Measurements from ENCODE around the gene BRSK2. TPM values are rescaled to one million over a fixed set of nuclear protein-coding genes. Genes with fewer than 3 reads are reported as not detected.
"Not testable (repeated sequence)": the region's sequence is repeated elsewhere in the genome, so short reads cannot be mapped to it uniquely, and the experiment has no call there.

The BRSK2 gene
- total RNA-seq, 4 donors from 2014 or later, result 0.72 to 1.6 (median 0.82) TPM; not detected in 1

DNA sequence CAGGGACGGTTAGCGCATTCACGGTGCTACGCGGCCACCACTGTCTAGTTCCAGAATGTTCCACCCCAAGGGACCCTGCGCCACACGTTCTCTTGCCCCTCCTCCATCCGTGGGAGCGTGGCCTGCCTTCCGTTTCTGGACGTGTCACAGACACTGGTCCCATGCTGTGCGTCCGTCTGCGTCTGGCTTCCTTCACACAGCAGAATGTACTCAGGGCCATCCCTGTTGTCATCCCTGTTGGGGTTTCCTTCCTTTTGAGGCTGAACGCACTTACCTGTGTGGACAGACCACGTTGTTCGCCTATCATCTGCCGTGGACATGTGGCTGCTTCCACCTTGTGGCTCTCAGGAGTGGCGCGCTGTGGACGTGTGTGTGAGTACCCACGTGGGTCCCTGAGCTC is 24.9 kb downstream of the BRSK2 start:
- TF ChIP-seq, protein P1, sequence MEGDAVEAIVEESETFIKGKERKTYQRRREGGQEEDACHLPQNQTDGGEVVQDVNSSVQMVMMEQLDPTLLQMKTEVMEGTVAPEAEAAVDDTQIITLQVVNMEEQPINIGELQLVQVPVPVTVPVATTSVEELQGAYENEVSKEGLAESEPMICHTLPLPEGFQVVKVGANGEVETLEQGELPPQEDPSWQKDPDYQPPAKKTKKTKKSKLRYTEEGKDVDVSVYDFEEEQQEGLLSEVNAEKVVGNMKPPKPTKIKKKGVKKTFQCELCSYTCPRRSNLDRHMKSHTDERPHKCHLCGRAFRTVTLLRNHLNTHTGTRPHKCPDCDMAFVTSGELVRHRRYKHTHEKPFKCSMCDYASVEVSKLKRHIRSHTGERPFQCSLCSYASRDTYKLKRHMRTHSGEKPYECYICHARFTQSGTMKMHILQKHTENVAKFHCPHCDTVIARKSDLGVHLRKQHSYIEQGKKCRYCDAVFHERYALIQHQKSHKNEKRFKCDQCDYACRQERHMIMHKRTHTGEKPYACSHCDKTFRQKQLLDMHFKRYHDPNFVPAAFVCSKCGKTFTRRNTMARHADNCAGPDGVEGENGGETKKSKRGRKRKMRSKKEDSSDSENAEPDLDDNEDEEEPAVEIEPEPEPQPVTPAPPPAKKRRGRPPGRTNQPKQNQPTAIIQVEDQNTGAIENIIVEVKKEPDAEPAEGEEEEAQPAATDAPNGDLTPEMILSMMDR (IDR thresholded peaks at IDR 0.05), result no peak
- no peak for ATAC-seq (ENCODE audit: low FRiP score)
- no peak for DNase-seq (ENCODE audit: low spot score)

DNA sequence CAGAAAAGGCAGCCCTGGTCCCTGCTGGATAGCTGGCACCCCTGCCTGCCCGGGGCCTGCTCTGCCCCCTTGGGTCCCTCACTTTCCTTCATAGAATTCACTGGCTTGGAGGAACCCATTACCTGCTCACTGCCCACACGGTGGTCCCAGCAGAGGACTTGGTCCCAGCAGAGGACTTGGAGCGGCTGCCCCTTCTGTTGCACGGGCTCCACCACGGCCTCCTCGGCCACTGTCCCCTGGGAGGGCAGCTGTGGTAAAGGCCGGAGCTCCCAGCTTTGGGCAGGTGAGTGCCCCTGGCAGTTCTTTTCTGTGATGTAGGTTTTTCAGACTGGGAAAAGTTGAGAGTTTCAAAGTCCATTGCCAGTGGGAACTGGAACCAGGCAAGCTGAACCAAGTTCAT is 25.9 kb downstream of the BRSK2 start:
- DNase-seq (ENCODE audit: low spot score) (no peak), ATAC-seq (ENCODE audit: low FRiP score) (no peak)
- TF ChIP-seq, protein P1 (IDR thresholded peaks at IDR 0.05), result no peak

DNA sequence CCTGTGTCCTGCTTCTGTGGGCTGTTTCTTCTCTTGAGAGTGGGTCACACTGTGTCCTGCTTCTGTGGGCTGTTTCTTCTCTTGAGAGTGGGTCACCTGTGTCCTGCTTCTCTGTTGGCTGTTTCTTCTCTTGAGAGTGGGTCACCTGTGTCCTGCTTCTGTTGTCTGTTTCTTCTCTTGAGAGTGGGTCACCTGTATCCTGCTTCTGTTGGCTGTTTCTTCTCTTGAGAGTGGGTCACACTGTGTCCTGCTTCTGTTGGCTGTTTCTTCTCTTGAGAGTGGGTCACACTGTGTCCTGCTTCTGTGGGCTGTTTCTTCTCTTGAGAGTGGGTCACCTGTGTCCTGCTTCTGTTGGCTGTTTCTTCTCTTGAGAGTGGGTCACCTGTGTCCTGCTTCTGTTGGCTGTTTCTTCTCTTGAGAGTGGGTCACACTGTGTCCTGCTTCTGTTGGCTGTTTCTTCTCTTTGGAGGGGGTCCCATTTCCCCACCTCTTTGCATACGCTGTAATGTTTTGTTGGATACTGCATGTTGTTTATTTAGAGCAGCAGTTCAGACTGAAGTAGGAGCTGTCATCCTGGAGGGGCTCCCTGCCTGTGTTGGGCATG is 28.6 kb downstream of the BRSK2 start:
- DNase-seq (ENCODE audit: low spot score); ATAC-seq (ENCODE audit: low FRiP score): not testable (repeated sequence)

DNA sequence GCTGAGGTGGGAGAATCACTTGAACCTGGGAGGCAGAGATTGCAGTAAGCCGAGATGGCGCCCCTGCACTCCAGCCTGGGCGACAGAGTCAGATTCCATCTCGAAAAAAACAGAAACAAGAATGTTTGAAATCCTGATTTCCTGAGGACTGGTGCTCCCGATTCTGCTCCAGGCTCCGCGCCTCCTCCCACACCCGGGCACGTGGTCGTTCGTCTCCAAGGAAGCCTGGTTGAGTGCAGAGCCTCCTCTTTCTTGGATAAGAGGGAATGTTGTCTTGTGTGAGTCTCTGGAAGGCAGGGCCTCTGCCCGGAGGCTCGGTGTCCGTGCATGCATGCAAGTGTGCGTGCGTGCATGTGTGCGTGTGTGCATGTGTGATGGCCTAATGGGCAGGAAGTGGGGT is 30.1 kb downstream of the BRSK2 start:
- no peak for DNase-seq (ENCODE audit: low spot score)
- TF ChIP-seq, protein P1 (IDR thresholded peaks at IDR 0.05), result no peak
- no peak for ATAC-seq (ENCODE audit: low FRiP score)

DNA sequence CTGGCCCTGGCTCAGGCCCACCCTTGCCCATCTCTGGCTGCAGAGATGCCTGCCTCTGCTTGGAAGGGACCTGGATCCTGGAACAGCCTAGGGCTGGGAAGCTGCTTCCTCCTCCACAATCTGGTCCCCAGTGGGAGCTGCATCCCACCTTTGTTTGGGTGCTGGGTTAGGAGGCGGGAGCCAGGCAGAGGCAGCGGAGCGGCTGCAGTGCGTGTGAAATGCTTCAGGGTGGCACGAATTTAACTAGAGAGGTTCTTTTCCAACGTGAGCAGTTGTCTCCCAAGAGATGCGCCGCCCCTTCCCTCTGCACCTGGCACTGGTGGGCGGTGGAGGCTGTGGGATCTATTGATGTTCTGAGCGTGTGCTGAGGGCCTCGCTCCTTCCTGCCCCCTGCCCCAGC is 31.6 kb downstream of the BRSK2 start:
- ATAC-seq (ENCODE audit: low FRiP score), result no peak

DNA sequence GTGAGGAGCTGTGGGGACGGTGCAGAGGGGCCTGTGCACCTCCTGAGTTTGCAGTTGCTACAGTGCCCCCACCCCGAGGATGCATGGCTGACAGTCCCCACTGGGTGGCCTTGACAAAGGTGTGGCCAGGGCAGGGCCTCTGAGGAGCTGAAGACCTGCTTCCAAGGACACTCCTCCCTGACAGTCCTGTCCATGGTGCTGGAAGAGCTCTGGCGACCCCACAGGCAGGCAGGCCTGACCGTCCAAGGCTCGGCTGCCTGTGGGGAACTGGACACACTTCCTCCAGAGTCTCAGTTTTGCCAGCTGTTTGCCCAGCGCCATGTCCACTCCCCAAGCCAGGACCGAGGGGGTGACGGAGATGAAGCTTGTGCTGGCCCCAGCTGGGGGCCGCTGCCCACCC is 32.7 kb downstream of the BRSK2 start:
- TF ChIP-seq, protein P1 (IDR thresholded peaks at IDR 0.05), result no peak
- DNase-seq (ENCODE audit: low spot score) (no peak), ATAC-seq (ENCODE audit: low FRiP score) (no peak)

More for the DNA sequence above, 31.6 kb downstream of the BRSK2 start:
- no peak for DNase-seq (ENCODE audit: low spot score)
- TF ChIP-seq, protein P1 (IDR thresholded peaks at IDR 0.05), result no peak

DNA sequence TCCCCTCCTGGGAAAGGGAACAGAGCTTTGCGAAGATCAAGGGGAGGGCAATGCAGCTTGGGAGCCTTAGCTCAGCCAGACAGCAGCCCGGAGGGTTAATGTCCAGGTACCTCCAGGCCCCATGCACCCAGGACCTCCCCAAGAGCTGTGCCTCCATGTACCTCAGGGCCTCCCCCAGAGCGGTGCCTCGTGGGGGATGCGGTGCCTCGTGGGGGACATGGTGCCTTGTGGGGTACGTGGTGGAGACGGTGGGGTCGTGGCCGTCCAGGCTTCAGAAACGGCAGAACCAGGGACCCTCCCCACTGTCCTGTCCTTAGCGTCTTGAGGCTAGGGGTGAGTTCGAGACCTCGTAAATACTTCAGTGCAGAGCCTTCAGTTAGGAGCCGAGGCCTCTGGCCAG is 33.2 kb downstream of the BRSK2 start:
- TF ChIP-seq, protein P1 (IDR thresholded peaks at IDR 0.05), result no peak
- DNase-seq (ENCODE audit: low spot score) (no peak), ATAC-seq (ENCODE audit: low FRiP score) (no peak)

DNA sequence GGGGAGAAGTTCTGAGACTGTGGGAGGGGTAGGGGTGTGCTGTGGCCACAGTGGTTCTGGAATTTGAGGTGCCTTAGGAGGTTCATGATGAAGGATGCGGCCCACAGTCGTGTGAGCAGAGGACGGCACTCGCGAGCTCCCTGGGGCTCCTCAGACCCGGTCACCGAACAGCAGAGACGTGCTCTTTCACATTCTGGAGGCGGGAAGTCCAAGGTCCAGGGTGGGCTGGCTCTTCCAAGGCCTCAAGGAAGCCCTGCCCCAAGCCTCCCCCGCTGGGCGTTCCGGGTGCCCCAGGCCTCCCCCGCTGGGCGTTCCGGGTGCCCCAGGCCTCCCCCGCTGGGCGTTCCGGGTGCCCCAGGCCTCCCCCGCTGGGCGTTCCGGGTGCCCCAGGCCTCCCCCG is 33.7 kb downstream of the BRSK2 start:
- not testable (repeated sequence) for ATAC-seq (ENCODE audit: low FRiP score); DNase-seq (ENCODE audit: low spot score)
